T47D (cell line): ENCODE results near the gene ST3GAL6.
A peak's percentile ranks its signal among the peaks of the same experiment; 100 is the strongest.

Experiments
- DNase-seq, 2 experiments: peaks; one replicate each; pipeline versions ENCODE4 v3.0.0 to v3.0.0-alpha.2; 2011 to 2012; ENCODE audit warnings: low read depth in 1 of 2, low spot score in 1 of 2
- JUND ChIP-seq: IDR thresholded peaks from 2 replicates; pipeline ENCODE4 v1.6.1; 2012; ENCODE audit warnings: low read depth
- in situ Hi-C: cut with HindIII; loops from 2 replicates; pipeline ENCODE4 v1.10.0; 2016; ENCODE audit warnings: low sequenced_read_pairs, low pct_unique_long_range_greater_than_20kb

The ST3GAL6 gene

DNA sequence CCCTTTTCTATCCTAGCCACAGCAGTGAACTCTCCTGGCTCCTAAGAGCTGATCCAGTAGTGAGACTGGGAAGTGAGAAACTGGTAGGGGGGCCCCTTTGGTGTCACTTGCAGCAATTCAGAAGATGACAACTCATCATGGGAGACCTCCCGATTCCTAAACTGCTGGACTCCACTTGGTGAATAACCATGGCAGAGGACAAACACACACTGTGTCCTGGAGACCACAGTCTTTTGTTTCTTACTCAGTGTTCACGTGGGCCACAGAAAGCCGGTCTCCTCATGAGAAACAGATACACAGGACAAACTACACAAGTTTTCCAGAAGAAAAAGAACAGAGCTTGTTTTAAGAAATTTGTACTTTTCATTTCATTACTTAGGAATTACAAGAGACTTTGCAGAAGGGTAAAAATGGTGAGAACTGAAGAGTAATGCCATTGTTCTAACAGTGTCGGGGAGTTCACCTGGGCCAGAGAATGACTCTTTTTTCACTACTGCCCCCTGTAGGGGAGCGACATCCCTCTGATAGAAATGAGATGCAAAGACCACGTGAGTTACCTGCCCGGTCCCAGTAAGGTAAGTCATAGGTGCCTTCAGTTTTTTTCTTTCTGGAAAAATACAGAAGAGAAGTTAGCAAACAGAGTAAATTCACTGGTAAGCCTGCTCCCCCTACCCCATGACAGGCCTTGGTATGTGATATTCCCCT lies 38.1 kb downstream of the ST3GAL6 start:
- DNase-seq: no peak
- in situ Hi-C loops: no loop called here
- TF ChIP-seq JUND: no peak

GRCh38 chr3:98805571-98805970 lies 42.4 kb downstream of the ST3GAL6 start:
- no peak for DNase-seq
- in situ Hi-C loops: no loop called here
- TF ChIP-seq JUND: no peak

DNA sequence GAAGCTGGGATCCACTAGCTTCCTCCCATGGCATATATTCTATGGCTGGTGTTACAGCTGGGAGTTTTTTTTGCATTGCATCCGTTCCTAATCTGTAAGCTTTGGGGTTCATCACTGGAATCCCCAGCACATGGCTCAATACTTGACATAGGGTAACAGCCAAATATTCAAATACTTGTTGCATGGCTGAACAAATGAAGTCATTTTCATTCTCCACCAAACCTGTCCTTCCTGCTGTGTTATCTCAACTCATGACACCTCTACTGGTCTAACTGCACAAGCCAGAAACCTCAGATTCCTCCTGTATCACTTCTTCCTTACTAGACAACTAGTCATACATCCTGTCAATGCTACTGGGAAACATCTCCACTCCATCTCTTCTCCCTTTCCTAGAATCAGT lies 43.4 kb downstream of the ST3GAL6 start:
- DNase-seq: peak in 1 of 2 experiments; percentile 18
- in situ Hi-C loops: no loop called here
- TF ChIP-seq JUND: no peak

DNA sequence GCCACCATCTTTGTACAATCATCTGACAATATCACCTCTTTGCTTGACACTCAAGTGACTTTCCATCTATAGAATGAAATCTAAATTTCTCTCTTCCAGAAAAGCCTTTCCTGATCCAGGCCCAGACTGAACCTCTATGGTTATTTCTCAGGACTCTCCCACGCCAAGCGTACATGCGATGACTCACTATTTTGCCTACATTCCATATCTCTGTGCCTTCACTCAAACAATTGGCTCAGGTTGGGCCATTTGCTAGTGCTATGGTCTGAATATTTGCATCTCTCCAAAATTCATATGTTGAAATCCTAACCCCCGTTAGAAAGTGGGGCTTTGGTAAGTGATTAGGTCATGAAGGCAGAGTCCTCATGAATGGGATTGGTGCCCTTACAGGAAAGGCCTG lies 43.9 kb downstream of the ST3GAL6 start:
- no peak for DNase-seq
- no peak for TF ChIP-seq JUND
- in situ Hi-C loops: no loop called here

DNA sequence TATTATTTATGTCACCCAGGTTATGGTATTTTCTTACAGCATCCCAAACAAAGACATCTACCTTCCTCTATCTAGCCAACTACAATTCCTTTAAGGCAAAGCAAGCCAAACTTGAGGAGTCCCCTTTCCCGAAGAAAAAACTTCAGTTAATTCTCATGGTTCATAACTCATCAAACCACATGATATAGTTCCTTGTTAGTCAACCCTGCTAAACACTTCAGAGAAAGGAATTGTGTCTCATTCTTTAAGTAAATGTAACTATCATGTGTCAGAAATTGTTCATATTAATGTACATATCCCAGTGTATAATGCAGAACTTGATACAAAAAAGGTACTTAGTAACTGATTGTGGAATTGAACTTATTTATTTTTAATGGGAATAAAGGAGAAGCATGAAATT lies 44.4 kb downstream of the ST3GAL6 start:
- no peak for DNase-seq
- in situ Hi-C loops: no loop called here
- TF ChIP-seq JUND: no peak

DNA sequence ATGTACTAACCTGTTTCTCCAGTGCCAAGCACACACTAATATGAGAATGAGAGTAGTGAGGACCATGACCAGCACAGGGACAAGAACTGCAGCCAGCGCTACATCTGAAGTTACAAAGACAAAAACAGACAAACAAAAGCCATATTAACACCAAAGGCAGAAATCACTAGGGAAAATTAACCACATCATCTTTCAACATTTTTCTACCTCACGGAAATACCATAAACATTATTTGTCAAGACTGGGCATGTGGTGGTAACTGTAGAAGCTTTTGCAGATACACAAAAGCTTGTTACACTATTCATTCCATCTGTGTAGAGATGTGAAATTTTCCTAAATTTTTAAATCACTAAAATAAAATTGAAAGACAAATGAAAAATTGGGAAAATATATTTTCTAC lies 44.9 kb downstream of the ST3GAL6 start:
- in situ Hi-C loops: no loop called here

DNA sequence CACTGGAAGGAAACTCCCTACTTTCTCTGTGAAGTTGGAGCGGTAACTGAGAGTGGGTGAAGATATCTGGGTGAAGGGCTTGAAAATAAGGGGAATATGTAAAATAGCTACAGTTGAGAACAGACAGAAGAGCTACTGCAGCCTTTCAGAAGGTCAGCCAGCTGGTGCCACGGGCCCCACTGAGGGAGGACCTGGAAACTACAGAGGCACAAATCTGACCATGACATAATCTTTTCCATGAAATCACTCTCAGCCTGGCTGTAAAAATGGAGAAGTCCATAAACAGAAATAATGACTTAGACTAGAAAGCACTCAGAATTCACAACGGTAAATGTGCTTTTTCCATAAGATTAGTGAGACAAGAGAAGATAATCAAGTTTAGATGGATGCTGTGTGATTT lies 46.4 kb downstream of the ST3GAL6 start:
- no peak for TF ChIP-seq JUND
- no peak for DNase-seq
- in situ Hi-C loops: no loop called here

More for the DNA sequence above, 44.9 kb downstream of the ST3GAL6 start:
- TF ChIP-seq JUND: no peak
- no peak for DNase-seq

DNA sequence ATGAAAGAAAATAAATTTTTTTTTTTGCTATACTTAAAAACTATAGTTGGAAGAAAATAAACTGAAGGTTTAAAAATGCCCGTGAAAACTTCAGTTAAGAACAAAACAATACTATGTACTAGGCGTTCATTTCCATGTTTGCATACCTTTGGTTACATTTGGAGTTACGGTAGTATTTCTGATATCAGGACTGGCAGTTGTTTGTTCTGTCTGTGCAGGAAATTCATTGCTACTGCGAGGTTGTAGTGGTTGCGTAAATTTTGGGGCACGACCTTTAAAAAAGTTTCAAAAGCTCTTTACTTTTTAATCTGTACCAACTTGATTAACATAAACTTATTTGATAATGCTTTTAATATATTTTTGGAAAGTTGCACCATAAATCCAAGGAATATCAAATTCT lies 47.9 kb downstream of the ST3GAL6 start:
- TF ChIP-seq JUND: no peak
- DNase-seq: no peak
- in situ Hi-C loops: no loop called here

DNA sequence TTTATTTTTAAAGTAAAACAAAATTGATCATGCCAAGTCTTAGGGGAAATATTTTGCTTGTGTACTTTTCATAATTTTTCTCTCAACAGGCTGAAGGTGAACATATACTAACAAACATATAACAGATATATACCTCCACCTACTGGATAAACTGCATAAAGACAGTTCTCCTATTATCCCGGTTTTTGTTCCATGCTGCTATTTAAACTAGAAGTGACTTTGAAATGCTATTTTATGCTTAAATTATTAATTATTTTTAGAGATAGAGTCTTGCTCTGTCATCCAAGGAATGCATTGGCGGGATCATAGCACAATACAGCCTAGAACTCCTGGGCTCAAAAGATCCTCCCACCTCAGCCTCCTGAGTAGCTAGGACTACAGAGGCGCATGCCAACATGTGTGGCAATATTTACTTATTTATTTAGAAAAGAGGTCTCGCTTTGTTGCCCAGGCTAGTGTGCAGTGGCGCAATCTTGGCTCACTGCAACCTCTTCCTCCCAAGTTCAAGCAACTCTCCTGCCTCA lies 49.8 kb downstream of the ST3GAL6 start:
- peak; percentile 28 to 70 for DNase-seq
- TF ChIP-seq JUND: no peak
- in situ Hi-C loops: no loop called here

GRCh38 chr3:98814817-98815420 lies 51.8 kb downstream of the ST3GAL6 start:
- no peak for DNase-seq
- TF ChIP-seq JUND: no peak
- in situ Hi-C loops: no loop called here

DNA sequence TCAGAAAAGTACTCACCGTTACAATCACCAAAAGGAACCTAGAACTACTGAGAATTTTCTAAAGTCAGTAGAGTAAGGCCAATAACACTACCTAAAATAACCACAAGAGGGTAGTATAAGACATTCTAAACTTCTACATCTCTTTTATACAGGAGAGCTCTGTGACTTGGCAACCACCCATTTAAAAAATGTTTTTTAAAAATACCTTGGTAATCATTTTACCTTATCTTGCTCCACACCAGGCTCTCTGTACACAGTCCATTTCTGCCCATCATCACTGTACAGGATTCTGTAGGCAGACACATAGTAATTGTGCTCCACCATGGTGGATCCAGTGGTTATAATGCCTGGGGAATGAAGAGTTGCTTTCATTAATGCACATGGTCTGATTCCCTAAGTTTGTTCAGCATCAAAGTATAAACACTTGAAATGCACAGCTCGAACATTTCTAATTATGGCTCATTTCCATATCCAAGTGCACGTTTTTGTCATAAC lies 54.5 kb downstream of the ST3GAL6 start:
- peak; percentile 37 to 59 for DNase-seq
- TF ChIP-seq JUND: no peak
- in situ Hi-C loops: no loop called here

DNA sequence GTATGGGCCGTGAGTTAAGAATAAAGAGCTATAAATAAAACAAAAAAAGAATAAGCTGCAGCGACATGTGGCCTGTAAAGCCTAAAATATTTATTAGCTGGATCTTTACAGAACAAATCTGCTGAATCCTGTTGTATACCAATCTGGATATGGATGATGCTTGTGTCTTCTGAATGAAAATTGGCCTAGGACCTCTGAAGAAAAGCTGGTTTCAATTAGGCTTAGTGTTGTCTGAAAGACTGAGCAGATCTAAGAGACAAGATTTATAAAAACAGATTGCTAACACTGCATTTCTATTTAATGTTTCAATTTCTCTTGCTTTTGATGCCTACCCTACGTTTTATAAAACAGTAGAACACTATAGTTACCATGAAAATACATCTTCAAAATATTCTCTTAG lies 57.9 kb downstream of the ST3GAL6 start:
- in situ Hi-C loops: no loop called here
- no peak for DNase-seq
- no peak for TF ChIP-seq JUND

DNA sequence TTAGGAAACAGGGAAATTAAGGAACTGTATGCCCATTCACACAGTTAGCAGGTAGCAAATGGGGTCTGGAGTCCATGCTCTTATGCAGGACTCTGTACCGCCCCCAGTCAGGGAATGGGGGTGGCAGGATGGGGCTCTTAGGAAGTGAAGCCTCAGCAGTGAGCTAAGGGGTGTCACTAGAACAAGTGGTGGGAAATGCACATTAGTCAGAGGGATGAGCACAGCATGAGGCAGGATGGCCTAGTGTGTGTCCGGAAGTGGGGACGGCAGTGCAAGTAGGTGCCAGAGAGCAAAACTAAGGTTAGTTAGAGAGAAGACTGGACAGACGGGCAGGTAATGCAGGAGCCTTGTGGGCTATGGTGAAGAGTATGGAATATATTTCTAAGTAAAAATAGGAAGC lies 60.7 kb downstream of the ST3GAL6 start:
- in situ Hi-C loops: no loop called here
- TF ChIP-seq JUND: no peak
- no peak for DNase-seq
